Sigmoid colon (tissue), 7 donors: ENCODE measurements around the gene ZNF831. TPM values are rescaled to one million over a fixed set of nuclear protein-coding genes. Genes with fewer than 3 reads are reported as not detected.

ENCODE experiments used
- DNase-seq: peaks from one replicate; pipeline ENCODE4 v3.0.0-alpha.2; 2019
- H3K27ac ChIP-seq, 4 donors: fragments of 200-600 bp; sonication (generic); one replicate each; pipeline ENCODE4 v1.5.1; 2016 to 2019; ENCODE audit warnings: mild to moderate bottlenecking in 1 of 4
- H3K27me3 ChIP-seq, 3 donors: fragments of 200-600 bp; sonication (generic); one replicate each; pipeline ENCODE4 v1.5.1; 2019; ENCODE audit warnings: mild to moderate bottlenecking in 1 of 3
- H3K36me3 ChIP-seq, 4 donors: fragments of 200-600 bp; sonication (generic); one replicate each; pipeline ENCODE4 v1.5.1; 2016 to 2019
- H3K4me1 ChIP-seq, 4 donors: fragments of 200-600 bp; sonication (generic); one replicate each; pipeline ENCODE4 v1.5.1; 2017 to 2019
- H3K4me3 ChIP-seq, 4 donors: fragments of 200-600 bp; sonication (generic); one replicate each; pipeline ENCODE4 v1.5.1; 2017 to 2019; ENCODE audit warnings: mild to moderate bottlenecking in 2 of 4, moderate library complexity in 1 of 4
- H3K9me3 ChIP-seq, 4 donors: fragments of 200-600 bp in 3 of 4; sonication (generic) in 3 of 4; one replicate each; pipeline versions ENCODE4 v1.5.1 to v1.6.1; 2013 to 2019
- EP300 ChIP-seq, 4 donors: sonication (generic); formaldehyde crosslinking; IDR thresholded peaks; one replicate each; pipeline ENCODE4 v1.6.1; 2017; ENCODE audit warnings: antibody characterized with exemption in 4 of 4
- POLR2A ChIP-seq, 2 donors: fragments of 450-650 bp; IDR thresholded peaks; one replicate each; pipeline ENCODE4 v1.6.1; 2016; ENCODE audit warnings: antibody characterized with exemption in 2 of 2, mild to moderate bottlenecking in 2 of 2, moderate library complexity in 2 of 2
- POLR2AphosphoS5 ChIP-seq, 4 donors: sonication (generic); formaldehyde crosslinking; IDR thresholded peaks; one replicate each; pipeline ENCODE4 v1.6.1; 2017; ENCODE audit warnings: antibody characterized with exemption in 4 of 4
- WGBS, 2 donors: extraction: QIAGEN DNeasy Blood & Tissue Kit; methylation state at CpG; one replicate each; pipeline ENCODE4 v1.1.7; 2013; 5-methylcytosine and 5-hydroxymethylcytosine counted together
- intact Hi-C: fragments of 100-400 bp; cut with DNase I; formaldehyde crosslinking; loops from one replicate; pipeline ENCODE4 v1.15.1; 2023
- polyA plus RNA-seq, 3 donors: library from polyadenylated mRNA; stranded (reverse); fragments of 200-250 nt; gene quantifications; one replicate each; pipeline ENCODE4 v1.2.3, GENCODE V29; 2013
- total RNA-seq, 4 donors: library from RNA; depleted of rRNA; stranded (reverse); fragments of >200 nt; gene quantifications; one replicate each; pipeline ENCODE4 v1.1.0, GENCODE V29; 2016
- TF ChIP-seq, protein P1 (sequence below), 4 experiments: fragments of 450-650 bp in 3 of 4; fragments of 200-600 bp in 1 of 4; IDR thresholded peaks; one replicate each; pipeline ENCODE4 v1.5.1; 2016 to 2019; ENCODE audit warnings: antibody characterized with exemption in 4 of 4, mild to moderate bottlenecking in 3 of 4, moderate library complexity in 2 of 4
- donor health status: healthy with polysubstance abuse.
- donor health status: Bipolar disorder and iron deficiency.
- donor health status: healthy.

Gene ZNF831
- total and polyA plus RNA-seq, 7 donors, result under 0.01 to 4.4 (median 0.50) TPM; not detected in 1

DNA sequence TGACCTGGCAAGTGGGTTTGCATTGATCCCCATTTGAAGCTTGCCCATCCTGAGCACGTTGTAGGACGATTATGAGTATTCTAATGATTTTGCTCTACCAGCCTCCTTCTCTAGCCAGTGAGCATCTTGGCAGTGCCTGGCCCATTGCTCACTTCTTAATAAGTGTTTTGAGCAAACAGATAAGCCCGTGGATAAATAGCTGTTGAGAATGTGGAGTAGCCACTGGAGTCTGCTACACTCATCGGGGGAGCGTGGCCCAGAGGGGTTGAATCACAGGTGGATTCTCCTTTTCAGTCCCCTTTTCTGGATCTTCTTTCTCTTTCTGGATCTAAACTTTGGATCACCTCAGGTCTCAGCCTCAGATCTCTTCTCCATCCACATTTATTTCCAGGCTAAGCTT, 120.8 kb downstream of the ZNF831 start:
- no peaks in the 10 kb centered on the region for H3K36me3 ChIP-seq
- H3K4me3 ChIP-seq, result no peak overlapping the region
- no peak for DNase-seq
- no peaks in the 10 kb centered on the region for H3K4me1 ChIP-seq
- H3K27me3 ChIP-seq, result peaks cover 0 to 3% (median 0%) of the 10 kb centered on the region in 3 donors
- TF ChIP-seq POLR2AphosphoS5 (IDR thresholded peaks at IDR 0.05), result no peak
- TF ChIP-seq POLR2A (IDR thresholded peaks at IDR 0.05), result no peak
- TF ChIP-seq, protein P1, sequence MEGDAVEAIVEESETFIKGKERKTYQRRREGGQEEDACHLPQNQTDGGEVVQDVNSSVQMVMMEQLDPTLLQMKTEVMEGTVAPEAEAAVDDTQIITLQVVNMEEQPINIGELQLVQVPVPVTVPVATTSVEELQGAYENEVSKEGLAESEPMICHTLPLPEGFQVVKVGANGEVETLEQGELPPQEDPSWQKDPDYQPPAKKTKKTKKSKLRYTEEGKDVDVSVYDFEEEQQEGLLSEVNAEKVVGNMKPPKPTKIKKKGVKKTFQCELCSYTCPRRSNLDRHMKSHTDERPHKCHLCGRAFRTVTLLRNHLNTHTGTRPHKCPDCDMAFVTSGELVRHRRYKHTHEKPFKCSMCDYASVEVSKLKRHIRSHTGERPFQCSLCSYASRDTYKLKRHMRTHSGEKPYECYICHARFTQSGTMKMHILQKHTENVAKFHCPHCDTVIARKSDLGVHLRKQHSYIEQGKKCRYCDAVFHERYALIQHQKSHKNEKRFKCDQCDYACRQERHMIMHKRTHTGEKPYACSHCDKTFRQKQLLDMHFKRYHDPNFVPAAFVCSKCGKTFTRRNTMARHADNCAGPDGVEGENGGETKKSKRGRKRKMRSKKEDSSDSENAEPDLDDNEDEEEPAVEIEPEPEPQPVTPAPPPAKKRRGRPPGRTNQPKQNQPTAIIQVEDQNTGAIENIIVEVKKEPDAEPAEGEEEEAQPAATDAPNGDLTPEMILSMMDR (IDR thresholded peaks at IDR 0.05), result no peak
- TF ChIP-seq EP300 (IDR thresholded peaks at IDR 0.05), result no peak
- 86 to 89% methylated on average over 5 of the region's 5 CpGs for WGBS, 2 donors
- intact Hi-C loops, result no loop called here
- H3K27ac ChIP-seq, result no peak overlapping the region
- no peaks in the 10 kb centered on the region for H3K9me3 ChIP-seq

DNA sequence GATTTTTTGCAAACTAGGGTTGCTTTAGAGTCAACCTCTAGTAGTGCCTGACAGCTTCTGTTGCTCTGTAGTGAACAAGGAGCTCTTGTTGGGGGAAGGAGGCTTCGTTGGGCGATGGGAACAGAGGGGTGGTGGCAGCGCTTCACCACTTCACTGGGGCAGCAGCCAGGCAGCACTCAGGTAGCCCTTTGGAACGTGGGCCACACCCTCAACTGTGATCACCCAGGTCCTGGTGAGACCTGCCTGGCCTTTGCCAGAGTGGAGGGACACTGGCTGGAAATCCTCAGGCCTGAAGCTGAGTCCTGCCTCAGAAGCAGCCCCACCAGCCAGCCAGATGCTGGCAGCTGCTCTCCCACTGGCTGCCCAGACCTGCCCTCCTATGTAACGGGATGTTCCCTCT, 126.4 kb downstream of the ZNF831 start:
- no peak overlapping the region for H3K27ac ChIP-seq
- no peaks in the 10 kb centered on the region for H3K9me3 ChIP-seq
- H3K27me3 ChIP-seq, result peaks cover 0 to 19% (median 0%) of the 10 kb centered on the region in 3 donors
- TF ChIP-seq EP300 (IDR thresholded peaks at IDR 0.05), result no peak
- H3K4me3 ChIP-seq, result no peak overlapping the region
- no peak for DNase-seq
- intact Hi-C loops, result no loop called here
- no peaks in the 10 kb centered on the region for H3K36me3 ChIP-seq
- no peaks in the 10 kb centered on the region for H3K4me1 ChIP-seq
- 21 to 69% methylated on average over 5 of the region's 5 CpGs for WGBS, 2 donors

DNA sequence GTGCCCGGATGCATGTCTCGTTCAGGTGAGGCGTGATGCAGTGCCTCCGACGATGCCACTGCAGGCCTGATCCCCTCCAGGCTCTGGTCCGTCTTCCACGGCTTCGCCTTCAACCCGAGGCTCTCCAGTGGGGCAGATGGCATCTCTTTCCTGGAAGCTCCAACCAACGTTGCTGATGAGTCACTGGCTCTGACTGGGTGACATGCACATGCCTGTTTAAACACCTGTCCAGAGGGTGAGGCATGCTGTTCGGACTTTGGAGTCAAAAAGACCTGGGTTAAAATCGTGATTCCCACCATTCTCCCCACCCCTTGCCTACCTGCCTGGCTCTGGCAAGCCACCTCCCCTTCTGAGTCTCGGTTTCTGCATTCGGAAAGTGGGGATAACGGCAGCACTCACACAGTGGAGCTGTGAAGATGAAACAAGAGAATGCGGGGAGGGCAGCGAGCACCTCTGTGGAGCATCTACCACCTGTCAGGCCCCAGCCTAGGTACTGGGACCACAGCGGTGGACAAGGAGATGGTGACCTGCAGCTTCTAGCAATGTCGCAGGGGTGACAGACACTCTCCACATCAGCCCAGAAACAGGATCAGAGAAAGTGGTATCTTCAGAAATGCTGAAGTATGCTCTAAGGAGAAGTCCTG, 128.2 kb downstream of the ZNF831 start:
- Histone ChIP-seq H3K36me3 (no peaks in the 10 kb centered on the region), H3K4me3 (no peak overlapping the region), H3K27ac (no peak overlapping the region), H3K9me3 (no peaks in the 10 kb centered on the region), H3K27me3 (peaks cover 0 to 19% (median 0%) of the 10 kb centered on the region in 3 donors), H3K4me1 (no peaks in the 10 kb centered on the region)
- no peak for DNase-seq
- intact Hi-C loops, result no loop called here
- WGBS, 2 donors, result 63 to 82% methylated on average over 19 of the region's 19 CpGs
- no peak for TF ChIP-seq EP300 (IDR thresholded peaks at IDR 0.05)
- TF ChIP-seq, protein P1 (IDR thresholded peaks at IDR 0.05), result no peak

DNA sequence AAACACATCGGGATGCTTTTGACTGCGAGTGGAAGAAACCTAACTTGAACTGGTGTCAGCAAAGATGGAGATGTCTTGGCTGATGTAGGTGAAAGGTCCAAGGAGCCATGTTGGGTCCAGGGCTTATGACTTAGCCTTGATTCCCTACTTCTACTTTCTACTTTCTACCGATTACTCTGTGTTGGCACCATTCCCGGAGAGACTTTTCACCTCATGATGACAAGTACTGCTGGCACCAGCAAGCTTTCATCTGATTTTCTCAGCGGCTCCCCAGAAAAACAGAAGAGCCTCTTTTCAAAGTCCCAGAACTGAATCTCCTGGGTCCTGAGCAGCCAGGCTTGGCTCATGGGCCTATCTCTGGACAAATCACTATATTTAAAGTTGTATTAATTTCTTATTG, 131.9 kb downstream of the ZNF831 start:
- intact Hi-C loops, result no loop called here
- H3K4me3 ChIP-seq, result no peak overlapping the region
- H3K4me1 ChIP-seq, result no peaks in the 10 kb centered on the region
- WGBS, 2 donors, result 59 to 61% methylated on average over 5 of the region's 5 CpGs
- no peaks in the 10 kb centered on the region for H3K9me3 ChIP-seq
- H3K36me3 ChIP-seq, result no peaks in the 10 kb centered on the region
- no peak for DNase-seq
- H3K27me3 ChIP-seq, result peaks cover 3 to 41% (median 13%) of the 10 kb centered on the region in 3 donors
- H3K27ac ChIP-seq, result no peak overlapping the region
- TF ChIP-seq POLR2AphosphoS5 (IDR thresholded peaks at IDR 0.05) (no peak), POLR2A (IDR thresholded peaks at IDR 0.05) (no peak), EP300 (IDR thresholded peaks at IDR 0.05) (no peak)
- TF ChIP-seq, protein P1 (IDR thresholded peaks at IDR 0.05), result no peak

DNA sequence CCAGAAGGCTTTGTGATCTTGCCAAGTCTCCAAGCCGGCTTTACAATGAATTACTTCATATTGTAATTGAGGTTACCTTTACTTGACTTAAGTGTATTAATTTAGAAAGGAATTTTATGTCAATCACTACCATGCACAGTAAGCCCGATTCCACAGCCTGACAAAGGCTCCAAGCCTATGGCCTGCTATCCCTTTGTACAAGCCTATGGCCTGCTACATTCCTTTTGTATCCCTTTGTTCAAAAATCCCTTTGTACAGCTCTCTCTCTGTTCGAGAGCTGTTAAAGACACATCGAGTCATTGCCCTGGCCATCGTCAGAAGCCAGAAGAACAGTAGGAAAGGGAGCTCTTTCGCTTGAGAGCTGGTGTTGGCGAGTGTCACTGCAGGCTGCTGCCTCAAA, 134.1 kb downstream of the ZNF831 start:
- H3K9me3 ChIP-seq, result no peaks in the 10 kb centered on the region
- no peaks in the 10 kb centered on the region for H3K4me1 ChIP-seq
- WGBS, 2 donors, result 91 to 95% methylated on average over 7 of the region's 7 CpGs
- intact Hi-C loops, result no loop called here
- no peak overlapping the region for H3K27ac ChIP-seq
- TF ChIP-seq POLR2AphosphoS5 (IDR thresholded peaks at IDR 0.05), result no peak
- TF ChIP-seq EP300 (IDR thresholded peaks at IDR 0.05), result no peak
- H3K36me3 ChIP-seq, result no peaks in the 10 kb centered on the region
- DNase-seq, result no peak
- no peak overlapping the region for H3K4me3 ChIP-seq
- peaks cover 8 to 56% (median 20%) of the 10 kb centered on the region in 3 donors for H3K27me3 ChIP-seq

DNA sequence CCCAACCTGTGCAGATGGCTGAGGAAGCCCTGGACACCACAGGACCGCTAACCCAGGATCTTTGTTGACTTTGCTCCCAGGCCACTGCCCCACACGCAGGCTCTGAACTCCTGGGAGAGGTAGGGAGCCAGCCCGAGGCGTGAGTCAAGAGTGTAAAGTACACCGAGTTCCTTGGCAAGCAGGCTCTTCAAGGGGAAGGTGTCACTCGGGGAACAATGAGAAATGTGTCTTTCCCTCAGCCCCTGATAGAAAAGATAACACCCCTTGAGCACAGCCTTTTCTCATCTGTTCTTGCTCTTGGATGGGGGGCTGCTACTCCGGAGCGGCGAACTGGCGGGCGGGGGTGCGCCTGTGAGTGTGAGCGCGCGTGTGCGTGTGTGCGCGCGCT, 136.3 kb downstream of the ZNF831 start:
- Histone ChIP-seq H3K36me3 (no peaks in the 10 kb centered on the region), H3K4me1 (no peaks in the 10 kb centered on the region), H3K27me3 (peaks cover 8 to 50% (median 20%) of the 10 kb centered on the region in 3 donors), H3K27ac (no peak overlapping the region), H3K4me3 (peak overlapping the region in 1 of 4 donors; percentile 14), H3K9me3 (no peaks in the 10 kb centered on the region)
- TF ChIP-seq, protein P1 (IDR thresholded peaks at IDR 0.05), result no peak
- TF ChIP-seq POLR2AphosphoS5 (IDR thresholded peaks at IDR 0.05) (no peak), POLR2A (IDR thresholded peaks at IDR 0.05) (no peak)
- intact Hi-C loops, result no loop called here
- no peak for DNase-seq
- 2 to 6% methylated on average over 19 of the region's 19 CpGs for WGBS, 2 donors
